Thymus (tissue), 11 donors: Measurements from ENCODE around the gene CTBP2. TPM values are rescaled to one million over a fixed set of nuclear protein-coding genes. Genes with fewer than 3 reads are reported as not detected.

Source experiments
- DNase-seq, 9 donors: peaks; one replicate each; pipeline ENCODE4 v3.0.0-alpha.2; 2013; ENCODE audit warnings: low spot score in 9 of 9, low read depth in 6 of 9, missing footprints in 1 of 9
- H3K27ac ChIP-seq, 2 donors: one replicate each; pipeline ENCODE4 v1.5.1; 2013; ENCODE audit warnings: control low read depth in 1 of 2, low read depth in 1 of 2, low read length in 1 of 2, mild to moderate bottlenecking in 1 of 2, moderate library complexity in 1 of 2
- H3K27me3 ChIP-seq, 2 donors: one replicate each; pipeline ENCODE4 v1.5.1; 2013; ENCODE audit warnings: low read length in 1 of 2; ENCODE audit not compliant: control insufficient read depth in 2 of 2, insufficient read depth in 1 of 2
- H3K36me3 ChIP-seq, 2 donors: one replicate each; pipeline ENCODE4 v1.5.1; 2013; ENCODE audit warnings: low read length in 1 of 2, mild to moderate bottlenecking in 1 of 2, moderate library complexity in 1 of 2; ENCODE audit not compliant: control insufficient read depth in 2 of 2, insufficient read depth in 2 of 2
- H3K4me1 ChIP-seq, 2 donors: one replicate each; pipeline ENCODE4 v1.5.1; 2013; ENCODE audit warnings: low read length in 2 of 2; ENCODE audit not compliant: control insufficient read depth in 2 of 2, insufficient read depth in 2 of 2
- H3K4me3 ChIP-seq, 2 donors: one replicate each; pipeline ENCODE4 v1.5.1; 2013; ENCODE audit warnings: low read length in 2 of 2, control low read depth in 1 of 2, mild to moderate bottlenecking in 1 of 2
- H3K9me3 ChIP-seq, 2 donors: one replicate each; pipeline ENCODE4 v1.5.1; 2013; ENCODE audit warnings: low read length in 1 of 2, mild to moderate bottlenecking in 1 of 2; ENCODE audit not compliant: control insufficient read depth in 2 of 2, insufficient read depth in 1 of 2
- WGBS: extraction: QIAGEN DNeasy Blood & Tissue Kit; methylation state at CpG from one replicate; pipeline ENCODE4 v1.1.7; 2013; 5-methylcytosine and 5-hydroxymethylcytosine counted together
- polyA plus RNA-seq: library from polyadenylated mRNA; stranded (reverse); fragments of 200-250 nt; gene quantifications from one replicate; pipeline ENCODE4 v1.2.3, GENCODE V29; 2013
- total RNA-seq: library from RNA; stranded (reverse); fragments of 120-200 nt; gene quantifications from one replicate; pipeline ENCODE4 v1.2.4, GENCODE V29; 2013
- donor health status: healthy.

The CTBP2 gene
- total and polyA plus RNA-seq, 2 donors: 7.1 to 14.6 TPM

GRCh38 chr10:125094806-125095205 lies 65.6 kb downstream of the CTBP2 start:
- Histone ChIP-seq H3K9me3 (no peaks in the 10 kb centered on the region), H3K27me3 (no peaks in the 10 kb centered on the region), H3K36me3 (no peaks in the 10 kb centered on the region), H3K27ac (no peak overlapping the region), H3K4me3 (no peak overlapping the region), H3K4me1 (no peaks in the 10 kb centered on the region)
- DNase-seq: no peak
- 96% methylated on average over 8 of the region's 8 CpGs for WGBS

GRCh38 chr10:125093974-125094705 lies 66.2 kb downstream of the CTBP2 start:
- no peaks in the 10 kb centered on the region for H3K4me1 ChIP-seq
- DNase-seq: no peak
- H3K36me3 ChIP-seq: no peaks in the 10 kb centered on the region
- no peak overlapping the region for H3K27ac ChIP-seq
- WGBS: 98% methylated on average over 21 of the region's 21 CpGs
- H3K27me3 ChIP-seq: no peaks in the 10 kb centered on the region
- no peaks in the 10 kb centered on the region for H3K9me3 ChIP-seq
- no peak overlapping the region for H3K4me3 ChIP-seq

- Histone ChIP-seq H3K36me3 (no peaks in the 10 kb centered on the region), H3K4me1 (no peaks in the 10 kb centered on the region), H3K27me3 (no peaks in the 10 kb centered on the region), H3K27ac (no peak overlapping the region), H3K9me3 (no peaks in the 10 kb centered on the region), H3K4me3 (no peak overlapping the region)
- 94% methylated on average over 17 of the region's 17 CpGs for WGBS
- DNase-seq: no peak
Observed at GRCh38 chr10:125093199-125093973, 67.0 kb downstream of the CTBP2 start.

- H3K27ac ChIP-seq: no peak overlapping the region
- peaks cover 0 to 3% of the 10 kb centered on the region in 2 donors for H3K4me1 ChIP-seq
- H3K27me3 ChIP-seq: no peaks in the 10 kb centered on the region
- WGBS: 97% methylated on average over 17 of the region's 17 CpGs
- no peaks in the 10 kb centered on the region for H3K36me3 ChIP-seq
- H3K4me3 ChIP-seq: no peak overlapping the region
- no peaks in the 10 kb centered on the region for H3K9me3 ChIP-seq
- DNase-seq: no peak
Observed at GRCh38 chr10:125092564-125093031, 67.8 kb downstream of the CTBP2 start.

GRCh38 chr10:125091891-125092290 lies 68.5 kb downstream of the CTBP2 start:
- Histone ChIP-seq H3K36me3 (no peaks in the 10 kb centered on the region), H3K9me3 (no peaks in the 10 kb centered on the region), H3K4me3 (no peak overlapping the region), H3K4me1 (peaks cover 0 to 3% of the 10 kb centered on the region in 2 donors), H3K27me3 (no peaks in the 10 kb centered on the region), H3K27ac (no peak overlapping the region)
- DNase-seq: no peak

GRCh38 chr10:125089469-125089868 lies 70.9 kb downstream of the CTBP2 start:
- WGBS: 95% methylated on average over 2 of the region's 2 CpGs
- no peak overlapping the region for H3K4me3 ChIP-seq
- H3K36me3 ChIP-seq: no peaks in the 10 kb centered on the region
- no peak for DNase-seq
- peaks cover 0 to 3% of the 10 kb centered on the region in 2 donors for H3K4me1 ChIP-seq
- no peaks in the 10 kb centered on the region for H3K9me3 ChIP-seq
- no peak overlapping the region for H3K27ac ChIP-seq
- no peaks in the 10 kb centered on the region for H3K27me3 ChIP-seq

GRCh38 chr10:125087897-125088215 lies 72.5 kb downstream of the CTBP2 start:
- H3K4me3 ChIP-seq: no peak overlapping the region
- 90% methylated on average over 10 of the region's 10 CpGs for WGBS

GRCh38 chr10:125087191-125087896 lies 73.0 kb downstream of the CTBP2 start:
- DNase-seq: no peak
- no peak overlapping the region for H3K27ac ChIP-seq
- peaks cover 0 to 3% of the 10 kb centered on the region in 2 donors for H3K4me1 ChIP-seq

More at GRCh38 chr10:125087897-125088215, 72.5 kb downstream of the CTBP2 start:
- H3K9me3 ChIP-seq: no peaks in the 10 kb centered on the region
- peaks cover 0 to 3% of the 10 kb centered on the region in 2 donors for H3K4me1 ChIP-seq
- DNase-seq: no peak
- no peaks in the 10 kb centered on the region for H3K27me3 ChIP-seq
- H3K36me3 ChIP-seq: no peaks in the 10 kb centered on the region
- no peak overlapping the region for H3K27ac ChIP-seq

GRCh38 chr10:125086691-125087090 lies 73.7 kb downstream of the CTBP2 start:
- no peak for DNase-seq
- WGBS: 92% methylated on average over 9 of the region's 9 CpGs
- Histone ChIP-seq H3K9me3 (no peaks in the 10 kb centered on the region), H3K27ac (no peak overlapping the region), H3K36me3 (no peaks in the 10 kb centered on the region), H3K4me3 (no peak overlapping the region), H3K27me3 (no peaks in the 10 kb centered on the region), H3K4me1 (peaks cover 0 to 3% of the 10 kb centered on the region in 2 donors)

More at GRCh38 chr10:125087191-125087896, 73.0 kb downstream of the CTBP2 start:
- 96% methylated on average over 14 of the region's 14 CpGs for WGBS
- H3K27me3 ChIP-seq: no peaks in the 10 kb centered on the region
- H3K9me3 ChIP-seq: no peaks in the 10 kb centered on the region
- no peak overlapping the region for H3K4me3 ChIP-seq
- no peaks in the 10 kb centered on the region for H3K36me3 ChIP-seq
